Germinal center (tissue), 1 donor: ENCODE data around the gene ENTHD1.
"Not testable (repeated sequence)": the region's sequence is repeated elsewhere in the genome, so short reads cannot be mapped to it uniquely, and the experiment has no call there.

Experiments
- DNase-seq: peaks from one replicate; pipeline ENCODE4 v3.0.0; 2012; ENCODE audit warnings: mixed read lengths, low spot score

Gene ENTHD1

DNA sequence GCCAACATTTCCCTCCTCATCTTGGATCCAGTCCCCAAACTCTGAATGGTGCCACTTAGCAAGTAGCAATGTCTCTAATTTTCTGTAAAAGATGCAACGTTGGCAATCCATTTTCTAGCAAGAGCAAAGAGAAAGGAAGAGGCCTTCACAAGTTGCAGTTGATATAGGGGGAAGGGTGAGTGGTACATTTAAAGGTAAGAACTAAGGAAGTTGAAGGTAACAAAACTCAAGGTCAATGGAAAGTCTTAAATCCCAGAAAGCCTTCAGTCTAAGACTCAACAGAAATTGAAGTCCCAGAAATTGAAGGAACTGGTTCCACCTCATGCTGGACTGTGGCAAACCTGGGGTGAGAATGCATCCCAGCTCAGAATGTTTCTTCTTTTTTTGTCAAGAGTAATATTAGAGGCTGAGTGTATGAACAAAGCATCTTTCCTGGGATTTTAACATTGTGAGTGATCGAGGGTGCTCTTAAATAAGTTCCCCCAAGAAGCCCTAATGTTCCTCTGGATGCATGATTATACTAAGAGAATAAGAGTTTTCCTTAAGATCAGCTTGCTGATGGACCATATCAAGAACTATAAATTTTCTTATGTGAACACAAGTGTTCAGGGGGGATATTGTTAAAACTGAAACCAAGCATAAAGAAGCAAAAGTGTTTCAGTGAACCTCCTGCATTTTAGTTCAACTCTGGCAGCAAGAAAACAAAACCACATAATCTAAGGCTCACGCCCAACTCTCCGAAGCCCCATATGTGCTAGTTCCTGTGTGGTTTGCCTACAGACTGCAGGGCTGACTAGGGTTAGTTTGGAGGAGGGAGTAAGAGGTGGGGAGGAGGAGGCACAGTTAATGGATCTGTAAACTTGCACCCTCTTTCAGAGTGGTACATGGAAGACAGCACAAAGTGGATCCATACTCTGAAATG, 7.0 kb upstream of the ENTHD1 start, which contains the start of gene GRAP2:
Gene GRAP2, plus strand, starts transcription at position 779 of the 922 bp plus-strand sequence. CDS start 46,023 bp downstream, outside the sequence.
- no peak for DNase-seq

DNA sequence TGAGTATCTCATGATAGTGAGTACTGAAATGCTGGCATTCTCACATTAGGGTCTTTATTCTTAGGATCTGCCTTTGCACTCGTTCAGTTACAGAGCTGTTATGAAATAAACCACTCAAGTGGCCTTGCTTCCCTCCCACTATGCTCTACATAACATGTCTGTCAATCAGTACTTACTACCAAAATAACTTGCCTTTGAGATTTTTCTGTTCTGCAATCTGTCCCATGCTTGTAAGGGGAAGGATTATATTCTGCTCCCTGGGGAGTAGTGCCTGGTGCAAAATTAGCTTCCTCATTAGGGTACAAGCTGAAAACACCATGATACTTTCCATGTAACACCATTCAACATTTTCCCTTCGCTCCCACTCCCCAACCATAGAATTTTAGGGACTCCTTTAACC, 5.4 kb upstream of the ENTHD1 start:
- DNase-seq: peak; percentile 60

DNA sequence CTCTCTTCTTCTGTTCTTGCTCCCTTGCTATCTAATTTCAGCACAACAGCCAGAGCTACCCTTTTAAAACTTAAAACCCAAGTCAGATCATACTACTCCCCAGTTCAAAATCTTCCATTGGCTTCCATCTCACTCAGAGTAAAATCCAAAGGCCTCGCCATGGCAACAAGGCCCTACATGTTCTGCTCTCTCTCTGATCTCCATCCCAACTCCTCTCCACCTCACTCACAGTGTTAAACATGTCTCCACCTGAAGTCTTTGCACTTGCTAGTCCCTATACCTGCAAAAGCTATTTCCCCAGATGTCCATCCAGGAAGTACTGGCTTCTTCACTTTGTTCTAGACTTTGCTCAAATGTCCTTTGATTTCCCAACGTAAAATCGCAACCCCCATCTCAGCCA, 4.3 kb upstream of the ENTHD1 start:
- no peak for DNase-seq

DNA sequence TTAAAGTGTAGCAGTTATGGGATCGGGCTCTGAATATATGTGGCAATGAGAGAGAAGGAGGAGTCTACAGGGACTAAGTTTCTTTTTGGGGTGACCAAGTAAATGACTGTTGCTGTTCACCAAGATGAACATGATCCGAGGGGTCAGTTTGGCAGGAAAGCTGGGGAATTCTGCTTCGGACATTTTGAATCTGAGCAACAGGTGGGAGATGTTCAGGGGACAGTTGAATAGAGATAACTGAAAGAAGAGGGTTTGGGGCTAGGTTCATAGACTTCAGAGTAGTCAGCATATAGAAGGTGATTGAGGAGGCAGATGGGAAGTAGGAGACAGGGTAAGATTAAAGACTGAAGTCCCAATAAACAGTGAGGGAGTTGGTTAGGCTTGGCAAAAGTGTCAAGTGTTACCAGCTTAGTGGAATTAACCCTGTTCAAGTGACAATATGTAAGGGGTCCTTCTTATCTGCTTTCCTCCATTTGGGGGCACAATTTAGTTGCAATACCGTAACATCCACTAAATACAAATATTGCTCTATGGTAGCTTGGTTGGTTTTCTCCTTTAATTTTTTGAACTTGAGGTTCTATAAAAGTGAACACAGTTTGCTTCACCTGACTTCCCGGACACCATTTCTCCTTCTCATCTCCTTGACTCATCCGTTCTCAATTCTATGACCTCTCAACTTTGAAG, 2.9 kb upstream of the ENTHD1 start:
- DNase-seq: no peak

GRCh38 chr22:39895682-39896081, 2.1 kb upstream of the ENTHD1 start:
- DNase-seq: no peak

GRCh38 chr22:39894554-39895092, 1.1 kb upstream of the ENTHD1 start:
- DNase-seq: no peak

GRCh38 chr22:39889924-39890323, 3.6 kb downstream of the ENTHD1 start:
- not testable (repeated sequence) for DNase-seq

- DNase-seq: no peak
Measured at GRCh38 chr22:39883057-39883456, 10.5 kb downstream of the ENTHD1 start.

- no peak for DNase-seq
Measured at GRCh38 chr22:39880722-39881121, 12.8 kb downstream of the ENTHD1 start.

- DNase-seq: no peak
Measured at GRCh38 chr22:39877079-39877845, 16.3 kb downstream of the ENTHD1 start.

DNA sequence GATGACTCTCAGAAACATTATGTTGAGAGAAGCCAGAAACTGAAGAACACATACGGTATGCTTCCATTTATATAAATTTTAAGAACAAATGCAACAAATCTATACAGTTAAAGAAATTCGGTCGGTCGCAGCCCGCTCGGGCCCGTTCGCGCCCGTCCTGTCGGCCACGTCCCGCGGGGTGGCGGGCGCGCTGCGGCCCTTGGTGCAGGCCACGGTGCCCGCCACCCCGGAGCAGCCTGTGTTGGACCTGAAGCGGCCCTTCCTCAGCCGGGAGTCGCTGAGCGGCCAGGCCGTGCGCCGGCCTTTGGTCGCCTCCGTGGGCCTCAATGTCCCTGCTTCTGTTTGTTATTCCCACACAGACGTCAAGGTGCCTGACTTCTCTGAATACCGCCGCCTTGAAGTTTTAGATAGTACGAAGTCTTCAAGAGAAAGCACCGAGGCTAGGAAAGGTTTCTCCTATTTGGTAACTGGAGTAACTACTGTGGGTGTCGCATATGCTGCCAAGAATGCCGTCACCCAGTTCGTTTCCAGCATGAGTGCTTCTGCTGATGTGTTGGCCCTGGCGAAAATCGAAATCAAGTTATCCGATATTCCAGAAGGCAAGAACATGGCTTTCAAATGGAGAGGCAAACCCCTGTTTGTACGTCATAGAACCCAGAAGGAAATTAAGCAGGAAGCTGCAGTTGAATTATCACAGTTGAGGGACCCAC, 18.2 kb downstream of the ENTHD1 start:
- DNase-seq: not testable (repeated sequence)

GRCh38 chr22:39873965-39874364, 19.6 kb downstream of the ENTHD1 start:
- no peak for DNase-seq

DNA sequence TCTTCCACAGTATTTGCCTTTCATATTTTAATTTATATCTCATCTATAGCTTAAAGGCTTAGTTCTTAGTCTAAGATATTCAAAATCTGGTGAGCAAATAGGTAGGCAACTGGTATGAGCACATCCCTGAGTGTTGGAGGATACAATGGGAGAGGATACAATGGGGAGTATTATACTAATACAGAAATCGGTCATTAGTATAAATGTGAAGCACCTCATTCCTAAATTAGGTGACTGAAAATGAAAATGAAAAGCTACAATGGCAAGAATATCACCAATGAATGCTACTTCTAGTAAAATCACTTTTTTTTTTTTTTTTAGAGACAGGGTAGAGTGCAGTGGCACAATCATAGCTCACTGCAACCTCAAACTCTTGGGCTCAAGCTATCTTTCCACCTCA, 21.0 kb downstream of the ENTHD1 start:
- DNase-seq: no peak

DNA sequence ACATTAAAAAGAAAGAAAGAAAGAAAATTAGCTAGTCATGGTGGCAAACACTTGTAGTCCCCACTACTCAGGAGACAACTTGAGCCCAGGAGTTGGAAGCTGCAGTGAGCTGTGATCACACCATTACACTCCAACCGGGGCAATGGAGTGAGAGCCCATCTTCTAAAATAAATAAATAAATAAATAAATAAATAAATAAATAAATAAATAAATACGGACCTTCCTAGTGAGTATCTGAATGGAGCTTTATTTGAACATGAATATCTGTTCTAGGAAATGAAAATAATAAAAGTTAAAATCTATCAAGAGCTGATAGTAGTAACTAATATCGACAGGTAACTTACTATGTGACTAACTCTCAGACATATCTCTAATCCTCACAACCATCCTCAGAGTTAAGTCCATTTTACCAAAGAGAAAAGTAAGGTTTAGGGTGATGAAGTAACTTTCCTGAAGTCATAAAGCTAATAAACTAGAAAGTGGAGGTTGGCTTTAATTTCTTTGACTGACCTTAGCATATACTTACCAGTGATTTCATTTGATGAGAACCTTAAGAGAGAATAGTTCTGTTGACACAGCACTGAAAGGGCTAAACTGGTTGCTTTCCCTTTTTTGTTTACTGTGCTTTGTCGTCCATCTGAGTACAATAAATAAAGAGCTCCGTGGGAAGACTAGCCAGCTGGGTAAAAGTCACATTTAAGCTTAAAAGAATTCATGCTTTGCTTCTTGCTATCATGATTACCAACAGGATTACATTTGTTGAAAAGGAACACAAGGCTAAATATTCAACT, 22.4 kb downstream of the ENTHD1 start:
- DNase-seq: no peak

DNA sequence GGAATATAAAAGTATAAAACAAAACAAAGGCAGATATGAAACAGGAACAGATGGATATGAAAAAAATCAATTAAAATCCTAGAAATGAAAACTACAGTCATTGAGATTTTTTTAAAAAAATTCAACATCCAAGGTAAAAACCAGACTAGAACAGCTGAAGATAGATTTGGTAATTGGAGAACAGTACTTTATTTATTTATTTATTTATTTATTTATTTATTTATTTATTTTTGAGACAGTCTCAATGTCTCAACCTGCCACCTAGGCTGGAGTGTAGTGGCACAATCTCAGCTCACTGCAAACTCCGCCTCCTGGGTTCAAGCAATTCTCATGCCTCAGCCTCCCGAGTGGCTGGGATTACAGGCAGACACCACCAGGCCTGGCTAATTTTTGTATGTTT, 23.8 kb downstream of the ENTHD1 start:
- not testable (repeated sequence) for DNase-seq

DNA sequence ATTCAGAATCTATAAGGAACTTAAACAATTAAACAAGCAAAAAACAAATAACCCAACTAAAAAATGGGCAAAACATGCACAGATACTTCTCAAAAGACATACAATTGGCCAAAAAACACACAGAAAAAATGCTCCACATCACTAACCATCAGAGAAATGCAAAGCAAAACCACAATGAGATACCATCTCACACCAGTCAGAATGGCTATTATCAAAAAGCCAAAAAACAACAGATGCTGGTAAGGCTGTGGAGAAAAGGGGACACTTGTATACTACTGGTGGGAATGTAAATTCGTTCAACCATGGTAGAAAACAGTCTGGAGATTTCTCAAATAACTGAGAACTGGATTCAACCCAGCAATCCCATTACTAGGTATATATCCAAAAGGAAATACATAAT, 24.8 kb downstream of the ENTHD1 start:
- DNase-seq: no peak

- peak; percentile 14 for DNase-seq
Measured at GRCh38 chr22:39859903-39860588, 33.5 kb downstream of the ENTHD1 start.

- DNase-seq: no peak
Measured at GRCh38 chr22:39856588-39856987, 37.0 kb downstream of the ENTHD1 start.

GRCh38 chr22:39852799-39853198, 40.8 kb downstream of the ENTHD1 start:
- DNase-seq: no peak
